Astrocyte of the spinal cord (primary cell): ENCODE measurements around the gene KDM6A.

ENCODE experiments used
- DNase-seq: peaks from one replicate; pipeline ENCODE4 v3.0.0; 2011; ENCODE audit warnings: low read depth, low spot score
- H3K4me3 ChIP-seq: 2 replicates; pipeline ENCODE4 v1.5.1; 2011; ENCODE audit warnings: low read depth, mild to moderate bottlenecking, low read length, moderate library complexity
- in situ Hi-C: cut with HindIII; loops from 2 replicates; pipeline ENCODE4 v1.10.0; 2017; ENCODE audit warnings: low sequenced_read_pairs
- TF ChIP-seq, protein P1 (sequence below): IDR thresholded peaks from 2 replicates; pipeline ENCODE4 v1.5.1; 2012; ENCODE audit warnings: low read depth, mild to moderate bottlenecking, low read length, inconsistent platforms

The KDM6A gene

DNA sequence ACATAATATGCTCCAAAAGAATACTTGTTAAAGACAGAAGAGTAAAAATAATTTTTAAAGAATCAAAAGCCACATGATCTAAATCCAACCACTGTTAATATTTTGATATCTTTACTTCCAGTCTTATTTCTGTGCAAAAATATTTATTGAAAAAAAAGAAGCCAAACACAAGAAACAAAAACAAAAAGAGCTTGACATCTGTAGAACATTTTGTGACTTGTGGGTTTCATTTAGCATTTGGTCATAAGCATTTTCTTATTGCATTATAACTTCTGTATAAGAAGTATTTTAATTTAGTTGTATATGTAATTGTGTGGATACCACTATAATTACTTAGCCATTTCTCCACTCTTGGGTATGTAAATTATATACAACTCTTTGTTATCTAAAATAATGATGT, 264.5 kb downstream of the KDM6A start:
- in situ Hi-C loops = no loop called here
- DNase-seq = no peak
- H3K4me3 ChIP-seq = no peak overlapping the region
- TF ChIP-seq, protein P1, sequence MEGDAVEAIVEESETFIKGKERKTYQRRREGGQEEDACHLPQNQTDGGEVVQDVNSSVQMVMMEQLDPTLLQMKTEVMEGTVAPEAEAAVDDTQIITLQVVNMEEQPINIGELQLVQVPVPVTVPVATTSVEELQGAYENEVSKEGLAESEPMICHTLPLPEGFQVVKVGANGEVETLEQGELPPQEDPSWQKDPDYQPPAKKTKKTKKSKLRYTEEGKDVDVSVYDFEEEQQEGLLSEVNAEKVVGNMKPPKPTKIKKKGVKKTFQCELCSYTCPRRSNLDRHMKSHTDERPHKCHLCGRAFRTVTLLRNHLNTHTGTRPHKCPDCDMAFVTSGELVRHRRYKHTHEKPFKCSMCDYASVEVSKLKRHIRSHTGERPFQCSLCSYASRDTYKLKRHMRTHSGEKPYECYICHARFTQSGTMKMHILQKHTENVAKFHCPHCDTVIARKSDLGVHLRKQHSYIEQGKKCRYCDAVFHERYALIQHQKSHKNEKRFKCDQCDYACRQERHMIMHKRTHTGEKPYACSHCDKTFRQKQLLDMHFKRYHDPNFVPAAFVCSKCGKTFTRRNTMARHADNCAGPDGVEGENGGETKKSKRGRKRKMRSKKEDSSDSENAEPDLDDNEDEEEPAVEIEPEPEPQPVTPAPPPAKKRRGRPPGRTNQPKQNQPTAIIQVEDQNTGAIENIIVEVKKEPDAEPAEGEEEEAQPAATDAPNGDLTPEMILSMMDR = no peak

DNA sequence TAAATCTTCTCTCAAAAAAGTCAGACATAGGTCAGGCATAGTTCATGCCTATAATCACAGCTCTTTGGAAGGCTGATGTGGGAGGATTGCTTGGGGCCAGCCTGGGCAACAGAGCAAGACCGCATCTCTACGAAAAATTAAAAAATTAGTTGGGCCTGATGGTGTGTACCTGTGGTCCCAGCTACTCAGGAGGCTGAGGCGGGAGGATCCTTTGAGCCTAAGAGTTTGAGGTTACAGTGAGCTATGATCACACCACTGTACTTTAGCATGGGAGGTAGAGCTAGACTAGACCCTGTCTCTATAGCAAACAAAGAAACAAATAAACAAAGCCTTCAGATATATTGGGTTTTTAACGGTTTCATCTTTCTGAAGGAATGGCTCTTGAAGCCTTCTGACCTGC, 265.5 kb downstream of the KDM6A start:
- DNase-seq = no peak
- H3K4me3 ChIP-seq = no peak overlapping the region
- in situ Hi-C loops = no loop called here
- TF ChIP-seq, protein P1 = no peak

DNA sequence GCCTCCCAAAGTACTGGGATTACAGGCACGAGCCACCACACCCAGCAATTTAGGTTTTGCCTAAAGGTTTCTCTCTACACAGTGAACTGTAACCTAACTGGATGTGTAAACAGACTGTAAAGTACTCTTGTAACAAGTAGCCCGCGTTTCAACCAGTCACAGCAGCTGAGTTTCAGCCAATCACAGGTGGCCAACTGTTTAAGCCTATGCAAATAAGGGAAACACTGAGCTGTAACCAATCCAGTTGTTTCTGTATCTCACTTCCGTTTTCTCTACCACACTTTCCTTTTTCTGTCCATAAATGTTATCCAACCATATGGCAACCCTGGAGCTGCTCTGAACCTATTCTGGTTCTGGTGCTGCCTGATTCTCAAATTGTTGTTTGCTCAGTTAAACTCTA, 267.8 kb downstream of the KDM6A start:
- TF ChIP-seq, protein P1 = no peak
- H3K4me3 ChIP-seq = no peak overlapping the region
- in situ Hi-C loops = no loop called here
- no peak for DNase-seq

DNA sequence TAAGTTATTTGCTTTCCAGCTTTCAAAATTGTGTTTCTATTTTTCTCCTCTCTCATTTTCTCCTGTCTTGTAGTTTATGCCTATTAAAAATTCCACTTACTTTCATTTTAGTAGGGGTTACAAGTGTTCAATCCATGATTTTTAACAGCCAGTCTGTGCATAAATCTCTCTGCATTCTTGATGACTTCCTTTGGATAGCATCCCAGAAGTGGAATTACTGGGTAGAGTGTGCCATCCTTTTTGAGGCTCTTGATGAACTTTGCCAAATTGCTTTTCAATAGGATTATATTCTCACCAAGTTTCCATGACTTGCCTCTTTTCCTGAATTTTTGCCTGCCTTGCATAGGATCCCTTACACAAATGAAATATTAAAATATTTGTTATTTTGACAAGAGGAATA, 269.2 kb downstream of the KDM6A start:
- H3K4me3 ChIP-seq = no peak overlapping the region
- no peak for DNase-seq
- TF ChIP-seq, protein P1 = no peak
- in situ Hi-C loops = no loop called here

DNA sequence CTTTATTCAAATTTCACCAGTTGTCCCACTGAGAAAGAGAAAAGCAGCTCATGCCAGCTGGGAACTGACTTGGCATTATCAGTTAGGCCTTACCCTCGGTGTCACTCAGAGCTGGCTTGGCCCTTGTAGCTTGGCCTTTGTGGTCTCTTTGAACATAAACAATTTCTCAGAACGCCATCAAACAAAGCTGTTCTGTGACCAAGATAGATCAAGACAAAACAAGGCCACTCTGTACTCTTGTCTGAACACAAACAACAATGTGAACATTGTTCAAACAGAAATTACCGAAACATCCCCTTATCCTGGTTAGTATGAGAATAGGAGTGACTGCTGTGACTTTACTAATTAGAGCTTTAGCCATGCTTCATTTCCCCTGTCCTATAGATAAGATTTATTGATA, 270.5 kb downstream of the KDM6A start:
- no peak for DNase-seq
- in situ Hi-C loops = no loop called here
- TF ChIP-seq, protein P1 = no peak
- H3K4me3 ChIP-seq = no peak overlapping the region

DNA sequence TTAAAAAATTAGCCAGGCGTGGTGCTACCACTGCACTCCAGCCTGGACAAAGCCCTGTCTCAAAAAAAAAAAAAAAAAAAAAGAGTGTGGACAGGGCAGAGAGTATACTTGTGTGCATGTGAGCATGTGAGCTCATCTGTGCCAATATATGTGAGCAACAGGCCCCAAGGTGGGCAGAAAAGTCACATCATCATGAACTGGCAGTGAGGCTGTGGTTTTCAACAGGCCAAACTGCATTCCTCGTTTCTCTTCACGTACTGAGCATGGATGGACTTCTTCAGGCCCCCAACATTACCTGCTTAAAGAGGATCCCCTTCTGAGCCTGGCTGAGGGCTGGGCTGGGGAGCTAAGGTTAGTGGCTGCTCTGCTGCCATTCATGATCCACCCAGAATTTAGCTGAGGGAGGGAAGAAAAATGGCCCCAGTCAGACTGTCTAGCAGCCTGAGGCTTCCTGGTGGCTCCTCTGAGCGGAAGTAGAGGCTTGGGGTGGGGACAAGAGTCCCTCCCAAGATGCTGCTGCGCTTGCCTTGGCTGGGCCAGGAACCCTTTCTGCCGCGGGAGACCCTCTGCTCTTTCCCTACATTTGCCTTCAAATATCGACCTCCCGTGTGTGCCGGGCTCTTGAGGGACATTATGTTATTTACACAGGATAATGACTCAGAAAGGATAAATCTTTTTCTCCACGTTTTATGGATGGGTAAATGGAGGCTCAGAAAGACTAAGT, 272.7 kb downstream of the KDM6A start:
- TF ChIP-seq, protein P1 = no peak
- no peak for DNase-seq
- in situ Hi-C loops = no loop called here
- H3K4me3 ChIP-seq = no peak overlapping the region
